ENCODE results near the gene SLAIN1.

DNA sequence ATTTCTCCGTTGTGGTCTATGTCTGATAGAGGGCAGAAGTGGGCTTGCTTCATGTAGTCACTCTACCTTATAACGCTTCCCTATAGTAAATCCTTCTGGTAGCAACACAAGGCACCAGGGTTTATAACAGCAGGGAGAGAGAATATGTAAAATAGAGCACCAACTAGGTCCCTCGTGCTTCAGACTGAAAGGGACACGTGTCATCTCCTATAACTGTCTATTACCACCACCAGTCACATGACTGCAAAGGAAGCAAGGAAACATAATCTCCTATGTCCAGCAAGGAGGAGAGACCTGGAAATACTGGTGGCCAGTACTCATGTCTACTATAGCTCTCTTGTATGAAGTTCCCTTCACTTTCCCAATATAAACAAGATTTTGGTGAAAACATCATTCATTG, 79.2 kb downstream of the SLAIN1 start:
- TF ChIP-seq CTCF (IDR thresholded peaks at IDR 0.05) (no peak), POLR2A (IDR thresholded peaks at IDR 0.05) (no peak)
